MM.1S (cell line): ENCODE data around the gene AUH.
A peak's percentile ranks its signal among the peaks of the same experiment; 100 is the strongest.

ENCODE experiments used
- DNase-seq: peaks from one replicate; pipeline ENCODE4 v3.0.0-alpha.2; 2015
- H2AFZ ChIP-seq: fragments of 300-600 bp; sonication (generic); 2 replicates; pipeline ENCODE4 v1.6.0; 2016; ENCODE audit warnings: antibody characterized with exemption, low read length
- H3F3A ChIP-seq: fragments of 300-600 bp; sonication (generic); 2 replicates; pipeline ENCODE4 v1.6.1; 2016; ENCODE audit warnings: mild to moderate bottlenecking, antibody characterized with exemption, low read length, moderate library complexity, mixed read lengths; ENCODE audit not compliant: insufficient read depth
- H3K27ac ChIP-seq: fragments of 300-600 bp; sonication (generic); 2 replicates; pipeline ENCODE4 v1.5.1; 2016; ENCODE audit warnings: mild to moderate bottlenecking, low read length
- H3K27me3 ChIP-seq: fragments of 300-600 bp; sonication (generic); replicated peaks from 2 replicates; pipeline ENCODE4 v1.6.0; 2016; ENCODE audit warnings: low read length; ENCODE audit not compliant: insufficient read depth
- H3K36me3 ChIP-seq: fragments of 300-600 bp; sonication (generic); replicated peaks from 2 replicates; pipeline ENCODE4 v1.6.1; 2016; ENCODE audit warnings: mild to moderate bottlenecking, low read length, mixed read lengths; ENCODE audit not compliant: insufficient read depth
- H3K4me1 ChIP-seq: fragments of 300-600 bp; sonication (generic); 2 replicates; pipeline ENCODE4 v1.6.1; 2016; ENCODE audit warnings: low read length, mixed read lengths
- H3K4me2 ChIP-seq: fragments of 300-600 bp; sonication (generic); 2 replicates; pipeline ENCODE4 v1.6.0; 2016; ENCODE audit warnings: low read depth, low read length
- H3K4me3 ChIP-seq: fragments of 300-600 bp; sonication (generic); 2 replicates; pipeline ENCODE4 v1.5.1; 2016; ENCODE audit warnings: low read length, mixed read lengths
- H3K79me2 ChIP-seq: fragments of 300-600 bp; sonication (generic); 2 replicates; pipeline ENCODE4 v1.6.1; 2016; ENCODE audit warnings: mixed run types, low read length, mixed read lengths
- H3K9ac ChIP-seq: fragments of 300-600 bp; sonication (generic); 2 replicates; pipeline ENCODE4 v1.6.1; 2016; ENCODE audit warnings: low read length, mixed read lengths
- H3K9me2 ChIP-seq: fragments of 300-600 bp; sonication (generic); replicated peaks from 2 replicates; pipeline ENCODE4 v1.6.1; 2016; ENCODE audit warnings: mild to moderate bottlenecking, low read length, mixed read lengths; ENCODE audit not compliant: insufficient read depth
- H3K9me3 ChIP-seq: fragments of 300-600 bp; sonication (generic); replicated peaks from 2 replicates; pipeline ENCODE4 v1.6.1; 2016; ENCODE audit warnings: mild to moderate bottlenecking, low read length, mixed read lengths; ENCODE audit not compliant: insufficient read depth
- H4K20me1 ChIP-seq: fragments of 300-600 bp; sonication (generic); 2 replicates; pipeline ENCODE4 v1.6.1; 2016; ENCODE audit warnings: mild to moderate bottlenecking, low read length, moderate library complexity, mixed read lengths; ENCODE audit not compliant: insufficient read depth
- CTCF ChIP-seq: fragments of 300-600 bp; sonication (generic); IDR thresholded peaks from 2 replicates; pipeline ENCODE4 v1.5.1; 2016; ENCODE audit warnings: antibody characterized with exemption, low read length, mixed read lengths
- EZH2 ChIP-seq: fragments of 300-600 bp; sonication (generic); optimal IDR thresholded peaks from 2 replicates; pipeline ENCODE3; 2017; ENCODE audit warnings: low read depth, mild to moderate bottlenecking, antibody characterized with exemption, low read length, mixed read lengths
- EZH2phosphoT487 ChIP-seq: fragments of 300-600 bp; sonication (generic); IDR thresholded peaks from 2 replicates; pipeline ENCODE4 v1.6.1; 2018; ENCODE audit warnings: antibody characterized with exemption, low read length

Gene AUH

GRCh38 chr9:91274949-91275492, 86.7 kb downstream of the AUH start:
- Histone ChIP-seq H3K36me3 (no peaks in the 10 kb centered on the region), H3K27ac (peak overlapping the region; percentile 40; the same call in 1 of the 2 replicates), H3K9me2 (no peaks in the 10 kb centered on the region), H3K79me2 (no peaks in the 10 kb centered on the region), H3K27me3 (no peaks in the 10 kb centered on the region), H3K9ac (peak overlapping the region; percentile 28; the same call in 1 of the 2 replicates), H3K4me1 (peaks cover 28% of the 10 kb centered on the region), H3K9me3 (no peaks in the 10 kb centered on the region), H4K20me1 (no peaks in the 10 kb centered on the region), H3K4me3 (no peak overlapping the region), H3F3A (peaks cover 17% of the 10 kb centered on the region), H3K4me2 (peak overlapping the region; percentile 38), H2AFZ (no peak overlapping the region)
- TF ChIP-seq EZH2, result no peak
- TF ChIP-seq CTCF, result no peak
- TF ChIP-seq EZH2phosphoT487, result no peak
- DNase-seq, result no peak

GRCh38 chr9:91273853-91274552, 87.7 kb downstream of the AUH start:
- H3K79me2 ChIP-seq, result no peaks in the 10 kb centered on the region
- no peaks in the 10 kb centered on the region for H3K9me3 ChIP-seq
- H3K9ac ChIP-seq, result peak overlapping the region; percentile 28; the same call in 1 of the 2 replicates
- H3K4me3 ChIP-seq, result no peak overlapping the region
- peaks cover 28% of the 10 kb centered on the region for H3K4me1 ChIP-seq
- peaks cover 17% of the 10 kb centered on the region for H3F3A ChIP-seq
- no peaks in the 10 kb centered on the region for H3K9me2 ChIP-seq
- no peaks in the 10 kb centered on the region for H3K36me3 ChIP-seq
- peak overlapping the region; percentile 40; the same call in 1 of the 2 replicates for H3K27ac ChIP-seq
- H2AFZ ChIP-seq, result no peak overlapping the region
- TF ChIP-seq EZH2, result no peak
- TF ChIP-seq CTCF, result no peak
- no peak for TF ChIP-seq EZH2phosphoT487
- H4K20me1 ChIP-seq, result no peaks in the 10 kb centered on the region
- H3K27me3 ChIP-seq, result no peaks in the 10 kb centered on the region
- peak; percentile 55 for DNase-seq
- H3K4me2 ChIP-seq, result peak overlapping the region; percentile 38

- Histone ChIP-seq H3K4me1 (peaks cover 28% of the 10 kb centered on the region), H3K9me2 (no peaks in the 10 kb centered on the region), H3F3A (peaks cover 17% of the 10 kb centered on the region), H3K27me3 (no peaks in the 10 kb centered on the region), H3K9me3 (no peaks in the 10 kb centered on the region), H4K20me1 (no peaks in the 10 kb centered on the region), H3K9ac (no peak overlapping the region), H2AFZ (no peak overlapping the region), H3K79me2 (no peaks in the 10 kb centered on the region), H3K4me2 (no peak overlapping the region), H3K4me3 (no peak overlapping the region), H3K36me3 (no peaks in the 10 kb centered on the region), H3K27ac (no peak overlapping the region)
- TF ChIP-seq EZH2, result no peak
- TF ChIP-seq CTCF, result no peak
- no peak for TF ChIP-seq EZH2phosphoT487
- DNase-seq, result no peak
Observed at GRCh38 chr9:91271156-91271555, 90.6 kb downstream of the AUH start.
